DOHH2 (cell line): ENCODE results near the gene NRCAM.

Experiments used
- H3F3A ChIP-seq: fragments of 200-600 bp; sonication (generic), shearing (Covaris generic); 2 replicates; pipeline ENCODE4 v1.6.0; 2016; ENCODE audit warnings: antibody characterized with exemption, mild to moderate bottlenecking; ENCODE audit not compliant: control insufficient read depth, insufficient read depth
- H3K27ac ChIP-seq: fragments of 200-600 bp; sonication (generic); 2 replicates; pipeline ENCODE4 v1.5.1; 2014; ENCODE audit warnings: low read depth, mild to moderate bottlenecking, low read length, moderate library complexity
- H3K27me3 ChIP-seq: fragments of 200-600 bp; sonication (generic); 2 replicates; pipeline ENCODE4 v1.6.1; 2014; ENCODE audit warnings: mild to moderate bottlenecking, low read length, mixed read lengths; ENCODE audit not compliant: control insufficient read depth
- H3K36me3 ChIP-seq: fragments of 200-600 bp; sonication (generic); 2 replicates; pipeline ENCODE4 v1.6.1; 2014; ENCODE audit warnings: mild to moderate bottlenecking, low read length, moderate library complexity, mixed read lengths; ENCODE audit not compliant: control insufficient read depth
- H3K4me1 ChIP-seq: fragments of 200-600 bp; sonication (generic); 2 replicates; pipeline ENCODE4 v1.6.1; 2014; ENCODE audit warnings: mild to moderate bottlenecking, low read length, mixed read lengths; ENCODE audit not compliant: control insufficient read depth
- H3K4me2 ChIP-seq: fragments of 200-600 bp; sonication (generic); 2 replicates; pipeline ENCODE4 v1.6.0; 2014; ENCODE audit warnings: mild to moderate bottlenecking, low read length, moderate library complexity
- H3K4me3 ChIP-seq: fragments of 200-600 bp; sonication (generic); 2 replicates; pipeline ENCODE4 v1.5.1; 2014; ENCODE audit warnings: mild to moderate bottlenecking, low read length, mixed read lengths
- H3K79me2 ChIP-seq: fragments of 200-600 bp; sonication (generic); 2 replicates; pipeline ENCODE4 v1.6.1; 2014; ENCODE audit warnings: mild to moderate bottlenecking, low read length, mixed read lengths; ENCODE audit not compliant: control insufficient read depth
- H3K9me2 ChIP-seq: fragments of 200-600 bp; sonication (generic); replicated peaks from 2 replicates; pipeline ENCODE4 v1.6.1; 2014; ENCODE audit warnings: mild to moderate bottlenecking, low read length, mixed read lengths; ENCODE audit not compliant: control insufficient read depth
- H3K9me3 ChIP-seq: fragments of 200-600 bp; sonication (generic); 2 replicates; pipeline ENCODE4 v1.6.1; 2014; ENCODE audit warnings: antibody characterized with exemption, low read length, mixed read lengths; ENCODE audit not compliant: control insufficient read depth, insufficient read depth
- H4K20me1 ChIP-seq: fragments of 200-600 bp; sonication (generic); 2 replicates; pipeline ENCODE4 v1.6.0; 2014; ENCODE audit warnings: low read depth, mild to moderate bottlenecking, antibody characterized with exemption, low read length, moderate library complexity; ENCODE audit not compliant: control insufficient read depth, insufficient read depth
- EZH2phosphoT487 ChIP-seq: fragments of 200-600 bp; sonication (generic); IDR thresholded peaks from 2 replicates; pipeline ENCODE4 v1.6.1; 2017; ENCODE audit warnings: borderline replicate concordance, mild to moderate bottlenecking, antibody characterized with exemption, low read length, moderate library complexity, mixed read lengths
- TF ChIP-seq, protein P1 (sequence below): fragments of 200-600 bp; sonication (generic); IDR thresholded peaks from one replicate; pipeline ENCODE4 v1.5.1; 2014; ENCODE audit warnings: antibody characterized with exemption, mild to moderate bottlenecking, low read depth, low read length; ENCODE audit not compliant: poor library complexity, severe bottlenecking

The NRCAM gene

DNA sequence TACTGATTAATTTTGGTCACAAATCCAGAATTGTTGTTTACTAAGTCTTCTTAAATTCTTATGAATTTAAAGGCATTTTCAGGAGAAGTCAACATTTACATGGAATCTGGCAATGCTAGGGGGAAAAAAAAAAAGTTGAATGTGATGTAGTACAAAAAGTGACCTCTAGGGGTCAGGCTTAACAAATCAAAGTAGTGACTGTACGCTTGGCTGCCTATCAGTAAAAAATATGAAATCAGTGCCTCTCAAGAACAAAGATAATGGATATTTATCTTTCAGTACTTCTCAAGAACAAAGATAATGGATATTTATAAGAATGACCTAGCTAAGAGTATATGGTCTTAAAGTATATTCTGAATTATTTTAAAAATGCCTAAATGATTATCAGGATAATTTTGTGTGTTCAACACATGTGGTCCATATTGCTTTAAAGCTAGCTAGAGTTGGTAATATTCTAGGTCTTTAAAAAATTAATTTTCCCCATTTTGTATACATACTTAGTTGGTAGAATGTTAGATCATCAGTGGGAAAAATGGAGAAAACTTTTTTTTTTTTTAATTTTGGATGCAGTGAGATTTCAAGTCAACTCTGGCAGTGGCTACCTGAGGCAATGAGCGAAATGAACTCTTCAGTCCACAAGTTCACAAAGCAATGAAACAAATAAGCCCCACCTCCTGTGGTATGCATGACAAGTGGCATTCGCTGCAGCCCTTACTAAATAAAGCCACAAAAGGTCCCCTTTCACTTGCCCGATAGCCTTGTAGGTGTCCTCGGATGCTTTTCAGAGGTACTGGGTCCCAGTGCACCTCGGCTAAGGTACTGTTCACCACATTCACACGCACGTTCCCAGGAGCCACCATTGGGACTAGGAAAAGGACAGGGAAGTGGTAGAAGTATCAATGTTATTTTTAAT lies 274.9 kb downstream of the NRCAM start:
- no peaks in the 10 kb centered on the region for H3K27me3 ChIP-seq
- no peaks in the 10 kb centered on the region for H3K9me2 ChIP-seq
- no peaks in the 10 kb centered on the region for H3F3A ChIP-seq
- no peaks in the 10 kb centered on the region for H4K20me1 ChIP-seq
- H3K4me1 ChIP-seq: no peaks in the 10 kb centered on the region
- H3K36me3 ChIP-seq: no peaks in the 10 kb centered on the region
- H3K27ac ChIP-seq: no peak overlapping the region
- no peak for TF ChIP-seq EZH2phosphoT487
- TF ChIP-seq, protein P1, sequence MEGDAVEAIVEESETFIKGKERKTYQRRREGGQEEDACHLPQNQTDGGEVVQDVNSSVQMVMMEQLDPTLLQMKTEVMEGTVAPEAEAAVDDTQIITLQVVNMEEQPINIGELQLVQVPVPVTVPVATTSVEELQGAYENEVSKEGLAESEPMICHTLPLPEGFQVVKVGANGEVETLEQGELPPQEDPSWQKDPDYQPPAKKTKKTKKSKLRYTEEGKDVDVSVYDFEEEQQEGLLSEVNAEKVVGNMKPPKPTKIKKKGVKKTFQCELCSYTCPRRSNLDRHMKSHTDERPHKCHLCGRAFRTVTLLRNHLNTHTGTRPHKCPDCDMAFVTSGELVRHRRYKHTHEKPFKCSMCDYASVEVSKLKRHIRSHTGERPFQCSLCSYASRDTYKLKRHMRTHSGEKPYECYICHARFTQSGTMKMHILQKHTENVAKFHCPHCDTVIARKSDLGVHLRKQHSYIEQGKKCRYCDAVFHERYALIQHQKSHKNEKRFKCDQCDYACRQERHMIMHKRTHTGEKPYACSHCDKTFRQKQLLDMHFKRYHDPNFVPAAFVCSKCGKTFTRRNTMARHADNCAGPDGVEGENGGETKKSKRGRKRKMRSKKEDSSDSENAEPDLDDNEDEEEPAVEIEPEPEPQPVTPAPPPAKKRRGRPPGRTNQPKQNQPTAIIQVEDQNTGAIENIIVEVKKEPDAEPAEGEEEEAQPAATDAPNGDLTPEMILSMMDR: peak; percentile 76
- H3K9me3 ChIP-seq: no peaks in the 10 kb centered on the region
- H3K4me3 ChIP-seq: no peak overlapping the region
- no peaks in the 10 kb centered on the region for H3K79me2 ChIP-seq
- no peak overlapping the region for H3K4me2 ChIP-seq

DNA sequence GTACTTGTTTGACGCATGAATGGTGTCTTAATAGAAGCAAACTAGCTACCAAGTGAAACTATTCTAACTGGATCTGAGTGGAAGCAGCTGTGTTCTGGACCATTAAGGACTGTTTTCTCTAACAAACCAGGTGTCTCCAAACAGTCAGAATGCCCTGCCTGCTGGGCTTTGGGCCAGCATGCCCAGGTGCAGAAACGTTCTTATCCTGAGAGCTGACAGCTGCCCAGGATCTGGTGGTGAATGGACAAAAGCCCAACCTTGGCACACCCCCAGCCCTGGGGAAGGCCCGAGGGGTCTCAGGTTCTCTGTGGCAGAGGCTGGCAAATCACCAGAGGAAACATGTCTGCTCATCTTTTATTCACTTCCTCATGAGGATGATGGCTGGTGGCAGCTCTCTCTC lies 277.8 kb downstream of the NRCAM start:
- Histone ChIP-seq H3K79me2 (no peaks in the 10 kb centered on the region), H3K9me3 (no peaks in the 10 kb centered on the region), H3K4me3 (no peak overlapping the region), H4K20me1 (no peaks in the 10 kb centered on the region), H3K4me2 (no peak overlapping the region), H3K27me3 (peaks cover 8% of the 10 kb centered on the region), H3K4me1 (no peaks in the 10 kb centered on the region), H3K36me3 (no peaks in the 10 kb centered on the region), H3K27ac (no peak overlapping the region), H3F3A (no peaks in the 10 kb centered on the region), H3K9me2 (no peaks in the 10 kb centered on the region)
- TF ChIP-seq, protein P1: no peak
- TF ChIP-seq EZH2phosphoT487: no peak

DNA sequence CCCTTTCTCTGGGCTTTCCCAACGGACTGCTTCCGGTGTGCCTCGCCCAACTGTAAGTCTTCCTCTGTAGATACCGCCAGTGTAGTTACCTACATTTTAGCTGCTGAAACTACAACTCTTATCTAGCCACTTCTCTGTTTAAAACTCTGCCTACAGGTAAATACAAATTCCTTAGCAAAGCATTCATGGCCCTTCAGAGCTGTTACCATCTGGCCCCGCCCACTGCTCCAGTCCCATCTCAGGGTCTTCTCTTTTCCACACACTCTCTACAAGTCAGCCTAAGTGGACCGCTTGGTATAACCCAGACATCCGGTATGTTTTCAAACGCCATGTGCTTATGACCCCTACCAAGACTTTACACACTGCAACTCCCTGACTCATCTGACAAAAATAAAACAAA lies 285.1 kb downstream of the NRCAM start:
- H3K36me3 ChIP-seq: no peaks in the 10 kb centered on the region
- H3K9me3 ChIP-seq: no peaks in the 10 kb centered on the region
- H3K4me1 ChIP-seq: no peaks in the 10 kb centered on the region
- H3K4me3 ChIP-seq: no peak overlapping the region
- no peaks in the 10 kb centered on the region for H3F3A ChIP-seq
- H3K9me2 ChIP-seq: no peaks in the 10 kb centered on the region
- no peak overlapping the region for H3K4me2 ChIP-seq
- peaks cover 11% of the 10 kb centered on the region for H3K27me3 ChIP-seq
- no peaks in the 10 kb centered on the region for H3K79me2 ChIP-seq
- no peaks in the 10 kb centered on the region for H4K20me1 ChIP-seq
- H3K27ac ChIP-seq: no peak overlapping the region
- TF ChIP-seq, protein P1: no peak
- TF ChIP-seq EZH2phosphoT487: no peak
